ENCODE data around the gene CDX1. TPM values are rescaled to one million over a fixed set of nuclear protein-coding genes. Genes with fewer than 3 reads are reported as not detected.

The CDX1 gene
- total RNA-seq, 1 experiment from 2014 or later, result not detected

DNA sequence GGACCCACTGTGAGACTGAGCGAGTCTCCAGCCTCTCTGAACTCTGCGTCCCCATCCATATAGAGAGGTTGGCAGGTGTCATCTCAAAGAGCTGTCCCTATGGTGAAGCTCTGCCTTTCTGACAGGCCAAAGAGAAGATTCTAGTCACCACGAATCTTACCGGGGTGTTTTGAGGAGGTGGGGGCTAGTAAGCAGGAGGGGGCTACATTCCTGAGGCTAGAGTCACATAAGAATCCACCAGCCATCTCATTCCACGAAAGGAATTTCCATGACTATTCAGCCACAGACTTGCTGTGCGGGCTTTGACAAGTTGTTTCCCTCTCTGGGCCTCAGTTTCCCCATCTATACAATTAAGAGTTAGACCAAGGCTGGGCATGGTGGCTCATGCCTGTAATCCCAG, 27.2 kb upstream of the CDX1 start:
- Mint-ChIP-seq H3K36me3 (ENCODE audit: insufficient read depth, unreplicated experiment) (no peaks in the 10 kb centered on the region), H3K27ac (ENCODE audit: unreplicated experiment) (no peak overlapping the region), H3K27me3 (ENCODE audit: unreplicated experiment) (peaks cover 54% of the 10 kb centered on the region), H3K4me1 (ENCODE audit: low read depth, unreplicated experiment) (peaks cover 15% of the 10 kb centered on the region), H3K9me3 (ENCODE audit: low read depth, unreplicated experiment) (no peaks in the 10 kb centered on the region), H3K4me3 (ENCODE audit: low read depth, unreplicated experiment) (no peak overlapping the region)
- intact Hi-C loops (cut with micrococcal nuclease; ENCODE audit: unreplicated experiment), result no loop called here
- CTCF ChIA-PET, result interaction anchor here (0.5 kb wide), 1 partner anchor 18 kb away, joined by 6 read pairs; no protein-coding TSS in a partner anchor
- DNase-seq, result no peak
- TF ChIP-seq, protein P1, sequence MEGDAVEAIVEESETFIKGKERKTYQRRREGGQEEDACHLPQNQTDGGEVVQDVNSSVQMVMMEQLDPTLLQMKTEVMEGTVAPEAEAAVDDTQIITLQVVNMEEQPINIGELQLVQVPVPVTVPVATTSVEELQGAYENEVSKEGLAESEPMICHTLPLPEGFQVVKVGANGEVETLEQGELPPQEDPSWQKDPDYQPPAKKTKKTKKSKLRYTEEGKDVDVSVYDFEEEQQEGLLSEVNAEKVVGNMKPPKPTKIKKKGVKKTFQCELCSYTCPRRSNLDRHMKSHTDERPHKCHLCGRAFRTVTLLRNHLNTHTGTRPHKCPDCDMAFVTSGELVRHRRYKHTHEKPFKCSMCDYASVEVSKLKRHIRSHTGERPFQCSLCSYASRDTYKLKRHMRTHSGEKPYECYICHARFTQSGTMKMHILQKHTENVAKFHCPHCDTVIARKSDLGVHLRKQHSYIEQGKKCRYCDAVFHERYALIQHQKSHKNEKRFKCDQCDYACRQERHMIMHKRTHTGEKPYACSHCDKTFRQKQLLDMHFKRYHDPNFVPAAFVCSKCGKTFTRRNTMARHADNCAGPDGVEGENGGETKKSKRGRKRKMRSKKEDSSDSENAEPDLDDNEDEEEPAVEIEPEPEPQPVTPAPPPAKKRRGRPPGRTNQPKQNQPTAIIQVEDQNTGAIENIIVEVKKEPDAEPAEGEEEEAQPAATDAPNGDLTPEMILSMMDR (IDR thresholded peaks at IDR 0.05; ENCODE audit: unreplicated experiment), result no peak
- BruUV-seq (replicated peaks), result no TSS peak

- Mint-ChIP-seq H3K4me1 (ENCODE audit: low read depth, unreplicated experiment) (peaks cover 15% of the 10 kb centered on the region), H3K9me3 (ENCODE audit: low read depth, unreplicated experiment) (no peaks in the 10 kb centered on the region), H3K36me3 (ENCODE audit: insufficient read depth, unreplicated experiment) (peaks cover 5% of the 10 kb centered on the region), H3K4me3 (ENCODE audit: low read depth, unreplicated experiment) (no peak overlapping the region), H3K27me3 (ENCODE audit: unreplicated experiment) (peaks cover 45% of the 10 kb centered on the region), H3K27ac (ENCODE audit: unreplicated experiment) (no peak overlapping the region)
- TF ChIP-seq, protein P1 (IDR thresholded peaks at IDR 0.05; ENCODE audit: unreplicated experiment), result no peak
- intact Hi-C loops (cut with micrococcal nuclease; ENCODE audit: unreplicated experiment), result no loop called here
- DNase-seq, result no peak
- BruUV-seq (replicated peaks), result no TSS peak
- CTCF ChIA-PET, result no interaction called here
These were observed 25.7 kb upstream of the CDX1 start for GRCh38 chr5:150140830-150141229.

DNA sequence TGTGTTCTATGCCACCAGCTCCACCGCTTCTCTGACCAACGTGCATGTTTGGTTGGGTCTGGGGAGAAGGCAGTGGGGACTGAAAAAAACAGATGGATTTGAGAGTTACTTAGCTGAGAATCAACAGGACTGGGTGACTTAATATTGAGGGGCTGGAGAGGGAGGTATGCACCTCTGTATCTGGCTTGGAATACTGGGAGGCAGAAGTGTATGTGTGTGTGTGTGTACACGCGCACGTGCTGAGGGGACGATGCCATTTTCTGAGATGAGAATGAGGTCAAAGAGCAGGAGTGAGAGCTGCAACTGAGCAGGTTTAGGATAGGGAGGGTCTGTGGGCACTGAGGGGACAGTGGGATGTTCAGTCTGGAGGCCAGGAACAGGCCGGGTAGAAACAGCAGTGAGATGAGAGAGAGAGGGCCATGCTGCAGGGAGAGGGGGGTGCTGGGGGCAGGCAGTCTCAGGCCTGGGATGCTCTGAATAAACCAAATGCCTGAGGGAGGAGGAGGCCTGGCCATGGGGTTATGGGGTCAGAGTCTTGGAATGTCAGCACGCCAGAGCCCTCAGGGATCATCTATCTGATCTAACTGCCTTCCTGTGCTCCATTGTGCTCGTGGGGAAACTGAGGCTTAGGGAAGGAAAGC, 24.9 kb upstream of the CDX1 start:
- peaks cover 49% of the 10 kb centered on the region for H3K27me3 Mint-ChIP-seq (ENCODE audit: unreplicated experiment)
- no peak overlapping the region for H3K27ac Mint-ChIP-seq (ENCODE audit: unreplicated experiment)
- TF ChIP-seq, protein P1 (IDR thresholded peaks at IDR 0.05; ENCODE audit: unreplicated experiment), result no peak
- H3K9me3 Mint-ChIP-seq (ENCODE audit: low read depth, unreplicated experiment), result no peaks in the 10 kb centered on the region
- BruUV-seq (replicated peaks), result no TSS peak
- H3K36me3 Mint-ChIP-seq (ENCODE audit: insufficient read depth, unreplicated experiment), result peaks cover 5% of the 10 kb centered on the region
- DNase-seq, result no peak
- intact Hi-C loops (cut with micrococcal nuclease; ENCODE audit: unreplicated experiment), result no loop called here
- no peak overlapping the region for H3K4me3 Mint-ChIP-seq (ENCODE audit: low read depth, unreplicated experiment)
- CTCF ChIA-PET, result no interaction called here
- peaks cover 15% of the 10 kb centered on the region for H3K4me1 Mint-ChIP-seq (ENCODE audit: low read depth, unreplicated experiment)

- Mint-ChIP-seq H3K9me3 (ENCODE audit: low read depth, unreplicated experiment) (no peaks in the 10 kb centered on the region), H3K27me3 (ENCODE audit: unreplicated experiment) (peaks cover 42% of the 10 kb centered on the region), H3K4me1 (ENCODE audit: low read depth, unreplicated experiment) (peaks cover 14% of the 10 kb centered on the region), H3K36me3 (ENCODE audit: insufficient read depth, unreplicated experiment) (peaks cover 5% of the 10 kb centered on the region), H3K4me3 (ENCODE audit: low read depth, unreplicated experiment) (no peak overlapping the region), H3K27ac (ENCODE audit: unreplicated experiment) (no peak overlapping the region)
- BruUV-seq (replicated peaks), result no TSS peak
- CTCF ChIA-PET, result no interaction called here
- no peak for DNase-seq
- intact Hi-C loops (cut with micrococcal nuclease; ENCODE audit: unreplicated experiment), result no loop called here
- TF ChIP-seq, protein P1 (IDR thresholded peaks at IDR 0.05; ENCODE audit: unreplicated experiment), result no peak
These were observed 24.2 kb upstream of the CDX1 start for GRCh38 chr5:150142185-150142958.
